Measurements from ENCODE around the gene FEM1C.
"Not testable (repeated sequence)": the region's sequence is repeated elsewhere in the genome, so short reads cannot be mapped to it uniquely, and the experiment has no call there.

Gene FEM1C

DNA sequence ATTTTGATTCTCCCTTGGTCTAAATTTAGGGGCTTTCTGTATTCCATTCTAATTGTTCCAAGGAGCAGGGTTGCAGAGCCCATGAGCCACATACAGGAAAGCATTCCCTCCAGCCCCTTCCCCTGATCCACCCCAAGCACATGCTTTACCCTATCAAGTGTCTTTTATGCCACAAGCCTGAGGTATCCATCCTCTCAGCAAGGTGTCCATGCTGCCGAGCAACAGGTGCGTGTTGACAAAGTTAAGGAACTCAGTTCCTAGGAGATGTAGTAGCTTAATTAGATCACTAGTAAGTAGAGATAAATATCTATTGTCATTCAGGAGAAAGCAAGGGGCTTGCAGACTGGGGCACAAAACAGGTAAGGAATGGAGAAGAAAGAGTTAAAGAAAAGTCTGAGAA, 57.8 kb downstream of the FEM1C start:
- Histone ChIP-seq H3K27ac (no peak overlapping the region), H3K4me3 (no peak overlapping the region)

DNA sequence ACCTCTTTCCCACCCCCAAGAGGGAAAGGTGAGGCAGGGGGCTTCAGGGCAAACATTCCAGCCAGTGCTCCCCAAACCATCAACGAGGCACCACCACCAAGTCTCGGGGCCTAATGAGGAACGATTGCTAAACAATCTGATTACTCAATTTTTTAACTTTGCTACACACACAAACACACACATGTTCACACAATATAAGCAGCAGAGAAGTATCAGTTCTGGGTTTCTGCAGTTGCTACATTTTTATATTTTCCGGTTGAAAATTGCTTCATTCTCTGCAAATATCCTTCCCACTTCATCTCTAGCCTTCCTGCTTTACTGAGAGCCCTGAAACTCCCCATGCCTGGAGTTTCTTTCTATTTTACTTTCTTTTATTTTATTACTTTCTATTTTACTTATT, 60.2 kb downstream of the FEM1C start:
- no peak overlapping the region for H3K4me3 ChIP-seq
- H3K27ac ChIP-seq: no peak overlapping the region

DNA sequence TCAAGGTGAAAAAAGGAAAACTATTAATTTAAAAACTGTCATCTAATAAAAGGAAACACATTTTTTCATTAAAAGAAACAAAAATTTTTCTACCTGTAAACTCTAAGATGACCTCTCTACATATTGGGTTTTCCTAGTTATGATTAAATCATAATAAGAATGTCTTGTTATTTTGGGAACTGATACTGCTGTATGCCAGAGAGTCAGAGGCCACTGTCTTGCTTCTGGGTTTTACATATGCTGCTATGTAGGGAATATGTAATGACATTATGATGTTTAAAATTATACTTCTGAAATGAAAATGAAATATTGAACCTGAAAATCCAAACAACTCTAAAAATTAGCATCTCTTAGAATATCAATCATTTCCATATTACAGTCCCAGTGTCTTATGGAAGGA, 63.7 kb downstream of the FEM1C start:
- H3K27ac ChIP-seq: no peak overlapping the region
- H3K4me3 ChIP-seq: no peak overlapping the region

DNA sequence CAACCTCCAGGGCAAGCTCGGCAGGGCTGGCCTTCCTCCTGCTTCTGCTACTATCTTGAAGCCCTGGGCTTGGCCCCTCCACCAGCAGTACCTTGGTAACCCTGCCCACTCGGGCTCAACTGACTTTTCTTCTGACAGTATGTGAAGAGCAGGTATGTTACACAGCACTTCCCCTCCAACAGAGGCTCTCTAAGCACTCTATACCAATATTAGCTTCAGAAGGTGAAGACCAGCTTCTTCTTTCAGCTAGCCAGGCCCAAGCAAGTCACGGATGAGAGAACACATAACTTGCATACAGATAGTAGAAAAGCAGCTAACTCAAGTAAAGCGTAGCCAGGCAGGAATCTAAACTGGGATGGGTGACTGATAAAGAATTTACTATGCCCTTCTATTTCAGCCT, 64.3 kb downstream of the FEM1C start:
- Histone ChIP-seq H3K27ac (no peak overlapping the region), H3K4me3 (no peak overlapping the region)

DNA sequence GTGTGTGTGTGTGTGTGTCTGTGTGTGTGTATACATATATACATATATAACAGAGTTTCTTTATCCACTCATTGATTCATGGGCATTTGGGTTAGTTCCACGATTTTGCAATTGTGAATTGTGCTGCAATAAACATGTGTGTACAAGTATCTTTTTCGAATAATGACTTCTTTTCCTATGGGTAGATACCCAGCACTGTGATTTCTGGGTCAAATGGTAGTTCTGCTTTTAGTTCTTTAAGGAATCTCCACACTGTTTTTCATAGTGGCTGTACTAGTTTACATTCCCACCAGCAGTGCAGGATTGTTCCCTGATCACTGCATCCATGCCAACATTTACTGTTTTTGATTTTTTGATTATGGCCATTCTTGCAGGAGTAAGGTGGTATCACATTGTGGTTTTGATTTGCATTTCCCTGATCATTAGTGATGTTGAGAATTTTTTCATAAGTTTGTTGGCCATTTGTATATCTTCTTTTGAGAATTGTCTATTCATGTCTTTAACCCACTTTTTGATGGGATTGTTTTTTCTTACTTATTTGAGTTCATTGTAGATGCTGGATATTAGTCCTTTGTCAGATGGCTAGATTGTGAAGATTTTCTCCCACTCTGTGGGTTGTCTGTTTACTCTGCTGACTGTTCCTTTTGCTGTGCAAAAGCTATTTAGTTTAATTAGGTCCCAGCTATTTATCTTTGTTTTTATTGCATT, 65.3 kb downstream of the FEM1C start:
- H3K4me3 ChIP-seq, H3K27ac ChIP-seq: not testable (repeated sequence)

DNA sequence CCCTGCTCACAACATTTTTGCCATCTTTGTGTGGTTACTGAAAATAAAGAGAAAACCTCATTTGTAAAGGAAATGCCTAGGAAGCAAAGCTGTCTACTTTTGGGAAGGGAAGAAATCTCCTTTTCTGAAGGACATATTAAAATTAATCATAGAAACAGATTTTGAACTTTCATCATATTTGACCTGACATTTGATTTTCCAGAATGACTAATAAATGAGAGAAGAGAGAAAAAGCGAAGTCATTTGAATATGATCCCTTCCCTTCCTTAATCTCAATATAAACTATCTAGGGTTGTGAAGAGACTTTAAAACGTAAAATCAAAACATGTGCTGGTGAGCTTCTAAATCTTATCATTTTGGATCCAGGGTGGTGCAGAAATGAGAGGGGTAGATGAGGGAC, 66.3 kb downstream of the FEM1C start:
- Histone ChIP-seq H3K27ac (no peak overlapping the region), H3K4me3 (no peak overlapping the region)

DNA sequence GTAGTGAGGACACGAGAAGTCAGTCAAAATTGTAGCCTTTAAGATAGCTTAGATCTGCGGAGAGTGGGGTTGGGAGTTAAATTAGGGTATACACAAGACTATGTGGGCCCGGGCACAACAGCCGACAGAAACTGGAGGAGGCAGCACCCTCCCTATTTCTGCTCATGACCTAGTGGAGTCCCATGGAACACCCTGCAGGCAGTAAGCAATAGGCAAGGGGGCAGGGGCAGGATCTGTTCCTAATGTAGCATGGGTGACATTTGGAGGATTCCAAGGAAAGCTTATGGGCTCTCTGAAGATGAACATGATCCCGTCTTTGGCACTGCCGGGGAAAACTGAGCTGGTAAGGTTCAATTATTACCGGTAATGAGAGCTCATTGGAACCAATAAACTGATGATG, 67.0 kb downstream of the FEM1C start:
- Histone ChIP-seq H3K4me3 (no peak overlapping the region), H3K27ac (no peak overlapping the region)

DNA sequence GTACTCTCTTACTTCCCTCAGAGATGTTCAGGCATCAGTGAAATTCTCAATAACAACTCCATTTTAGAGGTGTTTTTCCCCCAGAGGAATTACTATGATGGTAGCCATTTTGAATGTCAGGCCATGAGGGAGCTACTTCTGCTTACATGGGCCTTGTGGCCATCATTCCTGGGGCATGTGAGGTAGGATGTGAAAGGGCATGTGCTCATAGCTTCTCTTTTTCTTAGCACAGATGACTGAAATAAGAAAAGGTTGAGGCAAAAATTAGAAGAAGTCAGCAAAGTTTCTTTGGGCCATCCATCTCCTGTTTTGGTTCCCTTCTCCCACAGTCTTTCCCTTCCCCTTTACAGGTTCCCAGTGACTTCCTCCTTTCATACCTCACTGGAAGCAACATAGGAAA, 68.8 kb downstream of the FEM1C start:
- H3K27ac ChIP-seq: no peak overlapping the region
- H3K4me3 ChIP-seq: no peak overlapping the region

DNA sequence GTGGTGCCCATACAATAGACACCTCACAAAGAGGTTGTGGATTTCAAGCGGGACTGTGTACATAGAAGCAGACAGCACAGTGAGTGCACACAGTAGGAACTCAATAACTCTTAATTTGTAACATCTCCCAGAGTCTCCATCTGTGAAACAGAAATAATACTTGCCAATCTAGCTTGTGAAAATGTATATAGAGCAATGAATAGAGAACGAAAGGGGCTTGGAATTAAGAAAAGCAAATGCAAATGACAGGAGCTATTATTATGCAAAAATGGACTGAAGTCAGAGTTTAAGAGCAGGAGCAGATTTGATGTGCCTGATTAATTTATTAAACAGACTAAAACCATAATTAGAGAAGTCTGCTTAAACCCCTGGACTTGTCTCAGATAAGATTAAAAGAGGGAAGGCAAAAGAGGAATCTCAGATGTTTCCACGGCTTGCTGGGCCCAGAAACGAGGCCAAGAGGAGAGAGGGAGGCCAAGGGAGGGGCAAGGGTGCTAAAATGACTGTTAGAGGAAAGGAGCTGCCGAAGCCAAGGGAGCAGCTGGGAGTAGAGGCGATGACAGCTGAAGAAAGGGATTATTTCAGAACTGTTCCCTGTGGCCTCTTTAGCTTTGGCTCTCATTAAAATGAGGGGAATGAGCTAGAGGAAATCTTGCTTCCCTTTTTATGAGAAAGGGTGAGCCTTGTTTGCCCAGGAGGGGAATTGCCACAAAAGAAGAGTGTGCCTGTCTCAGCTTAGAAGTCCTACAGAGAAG, 72.1 kb downstream of the FEM1C start:
- H3K4me3 ChIP-seq: no peak overlapping the region
- no peak overlapping the region for H3K27ac ChIP-seq

DNA sequence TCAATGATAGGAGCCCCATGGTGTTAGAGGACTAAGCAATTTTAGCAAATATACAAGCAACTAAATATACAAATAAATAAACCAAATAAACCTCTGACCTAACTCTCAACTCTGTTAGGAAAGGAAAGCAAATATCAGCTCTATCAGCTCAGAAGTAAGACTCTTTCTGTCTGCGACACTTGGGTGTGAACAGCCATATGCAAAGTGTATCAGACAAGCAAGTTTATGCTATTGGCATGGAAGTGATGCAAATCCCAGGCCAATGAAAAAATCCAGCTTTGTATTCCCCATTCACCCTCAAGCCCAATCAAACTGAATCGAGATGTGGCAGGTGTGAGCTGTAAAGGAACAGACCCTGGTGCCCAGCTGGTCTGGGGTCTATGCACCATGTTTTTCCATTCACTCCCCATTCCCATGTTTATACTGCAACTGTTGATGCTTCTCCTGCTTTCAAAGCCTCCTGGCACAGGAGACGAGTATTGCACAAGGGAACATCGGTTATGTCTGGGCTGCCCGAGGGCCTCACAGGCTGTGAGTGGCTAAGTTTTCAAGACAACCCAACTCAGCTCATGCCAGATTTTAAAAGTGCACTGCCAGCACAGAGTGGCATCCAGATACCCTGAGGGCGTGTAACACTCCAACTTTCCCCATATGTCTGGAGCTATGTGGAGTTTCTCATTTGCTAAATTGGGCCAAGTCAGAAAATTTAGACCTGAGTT, 73.1 kb downstream of the FEM1C start:
- Histone ChIP-seq H3K4me3 (no peak overlapping the region), H3K27ac (no peak overlapping the region)

DNA sequence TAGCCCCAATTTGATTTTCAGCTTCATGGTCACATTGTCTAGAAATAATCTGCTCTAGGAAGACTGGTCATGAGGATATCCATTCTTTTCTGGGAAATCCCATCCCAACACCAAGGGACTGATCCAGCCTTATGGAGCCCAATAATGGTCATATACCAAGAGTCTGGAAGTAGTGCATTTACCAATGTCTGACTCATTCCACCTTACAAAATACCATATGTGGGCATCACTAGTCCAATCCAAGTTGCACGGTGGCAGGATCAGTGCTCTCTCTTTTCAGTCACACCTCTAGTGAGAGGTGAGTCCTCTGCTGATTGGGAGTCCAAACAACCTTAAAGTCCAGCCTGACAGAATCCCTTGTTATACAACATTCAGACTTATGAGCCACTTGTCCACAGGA, 73.7 kb downstream of the FEM1C start:
- Histone ChIP-seq H3K4me3 (no peak overlapping the region), H3K27ac (no peak overlapping the region)

Data from skin epidermis (tissue), 12 donors.